CD14-positive monocyte (primary cell): ENCODE measurements around the gene PSD. TPM values are rescaled to one million over a fixed set of nuclear protein-coding genes. Genes with fewer than 3 reads are reported as not detected.

Experiments
- DNase-seq, 3 donors: peaks; one replicate each; pipeline ENCODE4 v3.0.0-alpha.2; 2011 to 2022
- H2AFZ ChIP-seq: 2 replicates; pipeline ENCODE4 v1.6.0; 2012; ENCODE audit warnings: mild to moderate bottlenecking, low read depth, low read length, inconsistent platforms; ENCODE audit not compliant: insufficient read depth, poor library complexity, severe bottlenecking
- H3K27ac ChIP-seq, 2 donors: 1 replicate in 1 of 2; 2 replicates in 1 of 2; pipeline ENCODE4 v1.5.1; 2012 to 2013; ENCODE audit warnings: low read length in 2 of 2, control low read depth in 1 of 2, inconsistent platforms in 1 of 2, low read depth in 1 of 2, mild to moderate bottlenecking in 1 of 2
- H3K27me3 ChIP-seq, 2 donors: one replicate each; pipeline versions ENCODE4 v1.6.0 to v1.6.1; 2011 to 2013; ENCODE audit warnings: low read length in 2 of 2; ENCODE audit not compliant: control insufficient read depth in 2 of 2, insufficient read depth in 2 of 2
- H3K36me3 ChIP-seq, 2 donors: replicated peaks in 1 of 2; 1 replicate in 1 of 2; 2 replicates in 1 of 2; pipeline versions ENCODE4 v1.5.1 to v1.6.1; 2012 to 2013; ENCODE audit warnings: low read length in 2 of 2, control low read depth in 1 of 2, inconsistent platforms in 1 of 2, mild to moderate bottlenecking in 1 of 2; ENCODE audit not compliant: insufficient read depth in 2 of 2, control insufficient read depth in 1 of 2
- H3K4me1 ChIP-seq, 2 donors: 1 replicate in 1 of 2; 2 replicates in 1 of 2; pipeline versions ENCODE4 v1.5.1 to v1.6.1; 2012 to 2013; ENCODE audit warnings: low read length in 2 of 2, control low read depth in 1 of 2, inconsistent platforms in 1 of 2, mild to moderate bottlenecking in 1 of 2, moderate library complexity in 1 of 2; ENCODE audit not compliant: insufficient read depth in 2 of 2, control insufficient read depth in 1 of 2
- H3K4me2 ChIP-seq: replicated peaks from 2 replicates; pipeline ENCODE3; 2012; ENCODE audit warnings: low read length, moderate library complexity, mild to moderate bottlenecking; ENCODE audit not compliant: poor library complexity, severe bottlenecking; ENCODE audit errors: extremely low read depth
- H3K4me3 ChIP-seq, 3 experiments: fragments of 200-600 bp in 1 of 3; sonication (generic) in 1 of 3; replicated peaks in 1 of 3; 1 replicate in 2 of 3; 2 replicates in 1 of 3; pipeline ENCODE4 v1.5.1; 2011 to 2013; ENCODE audit warnings: low read length in 3 of 3, mild to moderate bottlenecking in 3 of 3, control low read depth in 2 of 3, low read depth in 2 of 3, inconsistent platforms in 1 of 3, moderate library complexity in 1 of 3
- H3K79me2 ChIP-seq: 2 replicates; pipeline ENCODE4 v1.6.0; 2012; ENCODE audit warnings: mild to moderate bottlenecking, control low read depth, inconsistent platforms, low read length, moderate library complexity; ENCODE audit not compliant: insufficient read depth
- H3K9ac ChIP-seq: 2 replicates; pipeline ENCODE4 v1.6.0; 2017; ENCODE audit warnings: low read length, mild to moderate bottlenecking; ENCODE audit not compliant: insufficient read depth, poor library complexity, severe bottlenecking
- H3K9me3 ChIP-seq, 2 donors: replicated peaks in 1 of 2; 1 replicate in 1 of 2; 2 replicates in 1 of 2; pipeline versions ENCODE4 v1.5.1 to v1.6.1; 2012 to 2013; ENCODE audit warnings: low read length in 2 of 2, control low read depth in 1 of 2; ENCODE audit not compliant: control insufficient read depth in 1 of 2, insufficient read depth in 1 of 2
- H4K20me1 ChIP-seq: 2 replicates; pipeline ENCODE4 v1.6.0; 2012; ENCODE audit warnings: mild to moderate bottlenecking, low read length, control low read depth, moderate library complexity; ENCODE audit not compliant: insufficient read depth
- H3K27ac Mint-ChIP-seq, 7 donors: one replicate each; pipeline ENCODE4 v1.8.0; 2020; ENCODE audit warnings: mild to moderate bottlenecking in 7 of 7, mixed read lengths in 7 of 7, moderate library complexity in 6 of 7, inconsistent platforms in 2 of 7
- H3K27me3 Mint-ChIP-seq, 3 donors: one replicate each; pipeline ENCODE4 v1.8.0; 2021 to 2022; ENCODE audit warnings: low read depth in 3 of 3, mild to moderate bottlenecking in 3 of 3, mixed read lengths in 3 of 3, moderate library complexity in 3 of 3, inconsistent platforms in 1 of 3
- H3K36me3 Mint-ChIP-seq, 2 donors: one replicate each; pipeline ENCODE4 v1.8.0; 2020; ENCODE audit warnings: mixed read lengths in 2 of 2, inconsistent platforms in 1 of 2, mild to moderate bottlenecking in 1 of 2
- H3K4me1 Mint-ChIP-seq: one replicate; pipeline ENCODE4 v1.8.0; 2020; ENCODE audit warnings: mild to moderate bottlenecking, mixed read lengths
- H3K4me3 Mint-ChIP-seq, 2 donors: one replicate each; pipeline ENCODE4 v1.8.0; 2020; ENCODE audit warnings: mild to moderate bottlenecking in 2 of 2, mixed read lengths in 2 of 2, moderate library complexity in 1 of 2
- H3K9me3 Mint-ChIP-seq, 7 donors: one replicate each; pipeline ENCODE4 v1.8.0; 2020 to 2022; ENCODE audit warnings: mixed read lengths in 7 of 7, mild to moderate bottlenecking in 6 of 7, moderate library complexity in 6 of 7, inconsistent platforms in 2 of 7
- CTCF ChIP-seq: fragments of 200-600 bp; IDR thresholded peaks from one replicate; pipeline ENCODE4 v1.8.0; 2022; ENCODE audit warnings: antibody characterized with exemption, mild to moderate bottlenecking
- WGBS: methylation state at CpG from one replicate; pipeline ENCODE4 v1.1.5; 2013; ENCODE audit warnings: missing lambda C conversion rate; ENCODE audit not compliant: insufficient coverage; 5-methylcytosine and 5-hydroxymethylcytosine counted together
- intact Hi-C, 2 donors: fragments of 100-400 bp; cut with micrococcal nuclease; formaldehyde crosslinking; loops; one replicate each; pipeline versions ENCODE4 v1.15.0 to v1.15.1; 2023
- polyA plus RNA-seq, 3 donors: library from polyadenylated mRNA; depleted of rRNA in 1 of 3; unstranded in 2 of 3; stranded (reverse) in 1 of 3; fragments of 300-500 nt in 2 of 3; fragments of >200 nt in 1 of 3; fragmentation: Illumina TruSeq in 2 of 3; gene quantifications; 1 replicate in 2 of 3; 2 replicates in 1 of 3; pipeline ENCODE4 v1.2.3, GENCODE V29; 2012 to 2021

PSD gene
- polyA plus RNA-seq, 3 donors = 0.27 to 1.5 (median 1.1) TPM

DNA sequence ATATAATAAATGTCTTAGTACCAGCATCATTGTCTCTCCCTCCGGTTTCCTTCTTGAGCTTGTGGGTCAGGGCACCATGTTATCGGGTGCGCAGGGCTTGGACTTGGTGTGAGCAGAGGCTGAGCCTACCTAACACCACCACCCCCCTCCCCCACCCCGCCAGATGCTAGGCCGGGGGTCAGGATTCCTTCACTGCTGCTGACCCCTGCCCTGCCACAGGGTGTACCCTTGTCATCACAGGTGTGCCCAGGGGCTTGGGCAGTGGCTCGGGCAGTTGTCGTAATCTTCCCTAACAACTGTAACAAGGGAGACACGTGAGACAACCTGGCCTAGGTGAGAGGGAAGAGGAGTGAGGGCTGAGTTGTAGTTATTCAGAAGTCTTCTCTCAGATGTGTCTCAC, 35.7 kb downstream of the PSD start:
- intact Hi-C loops = no loop called here

DNA sequence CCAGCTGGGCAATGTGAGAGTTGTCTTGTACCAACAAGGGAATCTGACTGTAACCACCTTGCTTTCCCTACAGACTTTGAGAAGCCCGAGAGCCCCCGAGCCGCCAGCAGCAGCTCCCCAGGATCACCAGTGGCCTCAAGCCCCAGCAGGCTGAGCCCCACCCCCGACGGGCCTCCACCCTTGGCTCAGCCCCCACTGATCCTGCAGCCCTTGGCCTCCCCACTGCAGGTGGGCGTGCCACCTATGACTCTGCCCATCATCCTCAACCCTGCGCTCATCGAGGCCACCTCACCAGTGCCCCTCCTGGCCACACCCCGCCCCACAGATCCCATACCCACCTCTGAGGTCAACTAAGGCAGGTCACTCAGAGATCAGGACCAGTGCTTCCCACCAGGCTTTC, 36.6 kb downstream of the PSD start:
- H3K27ac ChIP-seq = no peak overlapping the region
- DNase-seq = no peak
- H2AFZ ChIP-seq = no peak overlapping the region
- Mint-ChIP-seq H3K4me3 (no peak overlapping the region), H3K27ac (no peak overlapping the region), H3K4me1 (peaks cover 12% of the 10 kb centered on the region), H3K9me3 (no peaks in the 10 kb centered on the region), H3K27me3 (no peaks in the 10 kb centered on the region), H3K36me3 (peaks cover 42 to 60% of the 10 kb centered on the region in 2 donors)
- no peaks in the 10 kb centered on the region for H3K79me2 ChIP-seq
- no peaks in the 10 kb centered on the region for H4K20me1 ChIP-seq
- peaks cover 10 to 11% of the 10 kb centered on the region in 2 donors for H3K4me1 ChIP-seq
- no peaks in the 10 kb centered on the region for H3K27me3 ChIP-seq
- H3K9me3 ChIP-seq = no peaks in the 10 kb centered on the region
- no peak for TF ChIP-seq CTCF
- no peak overlapping the region for H3K4me3 ChIP-seq
- H3K4me2 ChIP-seq = no peak overlapping the region
- no peak overlapping the region for H3K9ac ChIP-seq
- peaks cover 53 to 61% of the 10 kb centered on the region in 2 donors for H3K36me3 ChIP-seq
- intact Hi-C loops = no loop called here
- 97% methylated on average over 9 of the region's 9 CpGs for WGBS

More for the DNA sequence above, 35.7 kb downstream of the PSD start:
- peaks cover 41 to 52% of the 10 kb centered on the region in 2 donors for H3K36me3 Mint-ChIP-seq
- no peak overlapping the region for H3K4me3 Mint-ChIP-seq
- no peaks in the 10 kb centered on the region for H3K27me3 Mint-ChIP-seq
- no peak overlapping the region for H3K27ac ChIP-seq
- H3K4me2 ChIP-seq = no peak overlapping the region
- no peaks in the 10 kb centered on the region for H4K20me1 ChIP-seq
- H3K9me3 Mint-ChIP-seq = no peaks in the 10 kb centered on the region
- H3K79me2 ChIP-seq = no peaks in the 10 kb centered on the region
- no peaks in the 10 kb centered on the region for H3K9me3 ChIP-seq
- H3K36me3 ChIP-seq = peaks cover 48 to 54% of the 10 kb centered on the region in 2 donors
- H3K9ac ChIP-seq = no peak overlapping the region
- WGBS = 100% methylated on average over 5 of the region's 8 CpGs
- no peak for DNase-seq
- peaks cover 12% of the 10 kb centered on the region for H3K4me1 Mint-ChIP-seq
- no peaks in the 10 kb centered on the region for H3K27me3 ChIP-seq
- no peak overlapping the region for H3K27ac Mint-ChIP-seq
- TF ChIP-seq CTCF = no peak
- H3K4me3 ChIP-seq = no peak overlapping the region
- H2AFZ ChIP-seq = no peak overlapping the region
- peaks cover 10 to 11% of the 10 kb centered on the region in 2 donors for H3K4me1 ChIP-seq
